HCT116 (cell line): ENCODE measurements around the gene PLB1. TPM values are rescaled to one million over a fixed set of nuclear protein-coding genes. Genes with fewer than 3 reads are reported as not detected.

ENCODE experiments used
- ATAC-seq: fragments of 200-7000 bp; cut with Tn5 transposase; 2 replicates; pipeline ENCODE4 v1.9.1; 2020; ENCODE audit warnings: mild to moderate bottlenecking, moderate library complexity
- BruUV-seq: library from RNA; stranded (reverse); fragments of 400-500 nt; replicated peaks from 2 replicates; lab custom pipeline; 2021; lab: Mats Ljungman, UMichigan
- CTCF ChIA-PET: fragments of 300-600 bp; sonication (Branson Sonifier 250); formaldehyde crosslinking; loops from one replicate; lab custom pipeline; 2021; ENCODE audit warnings: antibody characterized with exemption; lab: Charles Lee
- POLR2A ChIA-PET: fragments of 300-600, 350-600 bp; sonication (Branson Sonifier 250); formaldehyde crosslinking; loops from one replicate; lab custom pipeline; 2021; ENCODE audit warnings: antibody characterized with exemption; lab: Charles Lee
- RAD21 ChIA-PET, 2 experiments: fragments of 300-600 bp; sonication (Branson Sonifier 250); formaldehyde crosslinking; loops; one replicate each; lab custom pipeline; 2023; ENCODE audit warnings: low total read pairs in 2 of 2; ENCODE audit not compliant: uncharacterized antibody in 2 of 2, unreplicated experiment in 2 of 2, low non-redundant PET in 1 of 2; lab: Charles Lee
- DNase-seq: peaks from one replicate; pipeline ENCODE4 v3.0.0-alpha.2; 2010; ENCODE audit warnings: low read depth, low spot score
- H2AFZ ChIP-seq: fragments of 200-600 bp; shearing (Covaris generic), sonication (generic); 2 replicates; pipeline ENCODE4 v1.6.1; 2017; ENCODE audit warnings: low read depth, mixed run types, mixed read lengths, antibody characterized with exemption, low read length; ENCODE audit not compliant: poor library complexity, severe bottlenecking
- H3K27ac ChIP-seq: 2 replicates; pipeline ENCODE4 v1.5.1; 2012; ENCODE audit warnings: low read depth, low read length
- H3K27me3 ChIP-seq: fragments of 200-600 bp; sonication (generic); 2 replicates; pipeline ENCODE4 v1.6.1; 2016; ENCODE audit warnings: mixed run types, low read length, mixed read lengths; ENCODE audit not compliant: insufficient read depth
- H3K36me3 ChIP-seq, 2 experiments: fragments of 200-500 bp in 1 of 2; fragments of 200-600 bp in 1 of 2; sonication (Bioruptor generic) in 1 of 2; sonication (generic) in 1 of 2; 2 replicates each; pipeline versions ENCODE4 v1.5.1 to v1.6.1; 2014 to 2016; ENCODE audit warnings: low read length in 2 of 2, inconsistent platforms in 1 of 2, mixed read lengths in 1 of 2, mixed run types in 1 of 2; ENCODE audit not compliant: insufficient read depth in 2 of 2, control insufficient read depth in 1 of 2
- H3K4me1 ChIP-seq, 2 experiments: fragments of 200-600 bp in 1 of 2; sonication (generic) in 1 of 2; 2 replicates each; pipeline versions ENCODE4 v1.5.1 to v1.6.1; 2012 to 2017; ENCODE audit warnings: low read length in 2 of 2, inconsistent platforms in 1 of 2, mild to moderate bottlenecking in 1 of 2, mixed read lengths in 1 of 2, mixed run types in 1 of 2, moderate library complexity in 1 of 2; ENCODE audit not compliant: insufficient read depth in 2 of 2, control insufficient read depth in 1 of 2
- H3K4me2 ChIP-seq: fragments of 200-600 bp; sonication (generic); 2 replicates; pipeline ENCODE4 v1.6.1; 2017; ENCODE audit warnings: mixed run types, low read length, mixed read lengths
- H3K4me3 ChIP-seq, 2 experiments: fragments of 200-600 bp in 1 of 2; sonication (generic) in 1 of 2; replicated peaks in 1 of 2; 2 replicates each; pipeline ENCODE4 v1.5.1; 2011 to 2016; ENCODE audit warnings: low read length in 2 of 2, control low read depth in 1 of 2, low read depth in 1 of 2, mild to moderate bottlenecking in 1 of 2, mixed read lengths in 1 of 2, mixed run types in 1 of 2
- H3K79me2 ChIP-seq: fragments of 200-600 bp; sonication (generic); 2 replicates; pipeline ENCODE4 v1.6.1; 2017; ENCODE audit warnings: mild to moderate bottlenecking, mixed run types, low read length, moderate library complexity, mixed read lengths; ENCODE audit not compliant: insufficient read depth
- H3K9ac ChIP-seq: fragments of 200-600 bp; sonication (generic); 2 replicates; pipeline ENCODE4 v1.6.1; 2016; ENCODE audit warnings: low read length, mixed read lengths
- H3K9me2 ChIP-seq: fragments of 200-600 bp; sonication (generic), shearing (Covaris generic); 2 replicates; pipeline ENCODE4 v1.6.1; 2017; ENCODE audit warnings: mixed run types, mild to moderate bottlenecking, moderate library complexity; ENCODE audit not compliant: insufficient read depth
- H3K9me3 ChIP-seq, 2 experiments: fragments of 200-500 bp in 1 of 2; fragments of 200-600 bp in 1 of 2; sonication (Bioruptor generic) in 1 of 2; sonication (generic) in 1 of 2; 2 replicates each; pipeline ENCODE4 v1.6.1; 2014 to 2017; ENCODE audit warnings: low read length in 2 of 2, mixed read lengths in 2 of 2, inconsistent platforms in 1 of 2, low read depth in 1 of 2, mild to moderate bottlenecking in 1 of 2, mixed run types in 1 of 2, moderate library complexity in 1 of 2; ENCODE audit not compliant: control insufficient read depth in 1 of 2, insufficient read depth in 1 of 2
- H4K20me1 ChIP-seq: fragments of 200-600 bp; sonication (generic), shearing (Covaris generic); 2 replicates; pipeline ENCODE4 v1.6.1; 2017; ENCODE audit warnings: mixed run types, mild to moderate bottlenecking, moderate library complexity; ENCODE audit not compliant: insufficient read depth
- ATF3 ChIP-seq: IDR thresholded peaks from 2 replicates; pipeline ENCODE4 v1.6.1; 2012
- CBX3 ChIP-seq: IDR thresholded peaks from 2 replicates; pipeline ENCODE4 v1.6.1; 2012; ENCODE audit warnings: low read depth
- EZH2phosphoT487 ChIP-seq: fragments of 200-600 bp; IDR thresholded peaks from 2 replicates; pipeline ENCODE4 v1.6.1; 2018; ENCODE audit warnings: antibody characterized with exemption, borderline replicate concordance
- JUND ChIP-seq: IDR thresholded peaks from 2 replicates; pipeline ENCODE4 v1.6.1; 2012
- MAX ChIP-seq: IDR thresholded peaks from 2 replicates; pipeline ENCODE4 v1.6.1; 2012
- SRF ChIP-seq: IDR thresholded peaks from 2 replicates; pipeline ENCODE4 v1.6.1; 2012; ENCODE audit warnings: low read depth
- ZFX ChIP-seq: fragments of 450-650 bp; IDR thresholded peaks from 2 replicates; pipeline ENCODE4 v1.6.1; 2017
- ZNF274 ChIP-seq: fragments of 200-500 bp; sonication (Bioruptor generic); IDR thresholded peaks from 2 replicates; pipeline ENCODE4 v1.6.1; 2014; ENCODE audit warnings: mild to moderate bottlenecking, low read depth, low read length, inconsistent platforms
- intact Hi-C: fragments of 100-400 bp; cut with micrococcal nuclease; formaldehyde crosslinking; loops from 2 replicates; pipeline ENCODE4 v1.10.0; 2022
- total RNA-seq: library from RNA; stranded (reverse); gene quantifications from one replicate; pipeline ENCODE4 v1.2.1, GENCODE V29; 2021; ENCODE audit not compliant: unreplicated experiment
- TF ChIP-seq, protein P1 (sequence below), 3 experiments: fragments of 200-600 bp in 1 of 3; sonication (generic) in 1 of 3; IDR thresholded peaks in 2 of 3; conservative IDR thresholded peaks in 1 of 3; 2 replicates each; pipeline ENCODE4 v1.5.1; 2012 to 2017; ENCODE audit warnings: low read depth in 2 of 3, low read length in 2 of 3, antibody characterized with exemption in 1 of 3, borderline replicate concordance in 1 of 3, control low read depth in 1 of 3, mild to moderate bottlenecking in 1 of 3, mixed read lengths in 1 of 3, mixed run types in 1 of 3, moderate library complexity in 1 of 3; ENCODE audit not compliant: insufficient read depth in 1 of 3
- TF ChIP-seq, protein P2 (sequence below): IDR thresholded peaks from 2 replicates; pipeline ENCODE4 v1.6.1; 2011; ENCODE audit warnings: mild to moderate bottlenecking, low read length, moderate library complexity; ENCODE audit not compliant: insufficient replicate concordance; ENCODE audit errors: extremely low read depth

The PLB1 gene
- total RNA-seq, 1 experiment from 2014 or later: 0.49 TPM

- CTCF ChIA-PET: no interaction called here
- Histone ChIP-seq H4K20me1 (no peaks in the 10 kb centered on the region), H3K9me3 (no peaks in the 10 kb centered on the region), H3K4me2 (no peak overlapping the region), H2AFZ (no peak overlapping the region), H3K4me3 (no peak overlapping the region), H3K9ac (no peak overlapping the region), H3K27ac (no peak overlapping the region), H3K9me2 (no peaks in the 10 kb centered on the region), H3K27me3 (no peaks in the 10 kb centered on the region), H3K4me1 (peaks cover 0 to 11% of the 10 kb centered on the region in 2 experiments; a peak in 1 of 4 replicates), H3K79me2 (no peaks in the 10 kb centered on the region), H3K36me3 (no peaks in the 10 kb centered on the region)
- ATAC-seq (peak; percentile 89), DNase-seq (no peak)
- no TSS peak for BruUV-seq
- RAD21 ChIA-PET: no interaction called here
- POLR2A ChIA-PET: no interaction called here
- TF ChIP-seq MAX (no peak), ZNF274 (no peak), EZH2phosphoT487 (no peak), SRF (no peak), ATF3 (no peak), JUND (no peak), CBX3 (no peak), ZFX (no peak)
- TF ChIP-seq, protein P1, sequence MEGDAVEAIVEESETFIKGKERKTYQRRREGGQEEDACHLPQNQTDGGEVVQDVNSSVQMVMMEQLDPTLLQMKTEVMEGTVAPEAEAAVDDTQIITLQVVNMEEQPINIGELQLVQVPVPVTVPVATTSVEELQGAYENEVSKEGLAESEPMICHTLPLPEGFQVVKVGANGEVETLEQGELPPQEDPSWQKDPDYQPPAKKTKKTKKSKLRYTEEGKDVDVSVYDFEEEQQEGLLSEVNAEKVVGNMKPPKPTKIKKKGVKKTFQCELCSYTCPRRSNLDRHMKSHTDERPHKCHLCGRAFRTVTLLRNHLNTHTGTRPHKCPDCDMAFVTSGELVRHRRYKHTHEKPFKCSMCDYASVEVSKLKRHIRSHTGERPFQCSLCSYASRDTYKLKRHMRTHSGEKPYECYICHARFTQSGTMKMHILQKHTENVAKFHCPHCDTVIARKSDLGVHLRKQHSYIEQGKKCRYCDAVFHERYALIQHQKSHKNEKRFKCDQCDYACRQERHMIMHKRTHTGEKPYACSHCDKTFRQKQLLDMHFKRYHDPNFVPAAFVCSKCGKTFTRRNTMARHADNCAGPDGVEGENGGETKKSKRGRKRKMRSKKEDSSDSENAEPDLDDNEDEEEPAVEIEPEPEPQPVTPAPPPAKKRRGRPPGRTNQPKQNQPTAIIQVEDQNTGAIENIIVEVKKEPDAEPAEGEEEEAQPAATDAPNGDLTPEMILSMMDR (IDR thresholded peaks at IDR 0.05 in 2 of 3, conservative IDR thresholded peaks at IDR 0.05 in 1 of 3; ENCODE audit: borderline replicate concordance in 1 of 3, insufficient read depth in 1 of 3, low read depth in 2 of 3, low read length in 2 of 3): no peak
- TF ChIP-seq, protein P2, sequence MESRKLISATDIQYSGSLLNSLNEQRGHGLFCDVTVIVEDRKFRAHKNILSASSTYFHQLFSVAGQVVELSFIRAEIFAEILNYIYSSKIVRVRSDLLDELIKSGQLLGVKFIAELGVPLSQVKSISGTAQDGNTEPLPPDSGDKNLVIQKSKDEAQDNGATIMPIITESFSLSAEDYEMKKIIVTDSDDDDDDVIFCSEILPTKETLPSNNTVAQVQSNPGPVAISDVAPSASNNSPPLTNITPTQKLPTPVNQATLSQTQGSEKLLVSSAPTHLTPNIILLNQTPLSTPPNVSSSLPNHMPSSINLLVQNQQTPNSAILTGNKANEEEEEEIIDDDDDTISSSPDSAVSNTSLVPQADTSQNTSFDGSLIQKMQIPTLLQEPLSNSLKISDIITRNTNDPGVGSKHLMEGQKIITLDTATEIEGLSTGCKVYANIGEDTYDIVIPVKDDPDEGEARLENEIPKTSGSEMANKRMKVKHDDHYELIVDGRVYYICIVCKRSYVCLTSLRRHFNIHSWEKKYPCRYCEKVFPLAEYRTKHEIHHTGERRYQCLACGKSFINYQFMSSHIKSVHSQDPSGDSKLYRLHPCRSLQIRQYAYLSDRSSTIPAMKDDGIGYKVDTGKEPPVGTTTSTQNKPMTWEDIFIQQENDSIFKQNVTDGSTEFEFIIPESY: no peak
- intact Hi-C loops: no loop called here
Observed at GRCh38 chr2:28471214-28471613, 24.6 kb upstream of the PLB1 start.
